ENCODE measurements around the gene ANKH.

ANKH gene

GRCh38 chr5:14665949-14666348, 205.6 kb downstream of the ANKH start:
- TF ChIP-seq CTCF (IDR thresholded peaks at IDR 0.05; ENCODE audit: low read length, missing control alignments) = peak; percentile 14
- H3K4me3 ChIP-seq (replicated peaks; ENCODE audit: low read depth, low read length) = peak overlapping the region; percentile 76
- peak; percentile 20 for DNase-seq (ENCODE audit: low read depth)

DNA sequence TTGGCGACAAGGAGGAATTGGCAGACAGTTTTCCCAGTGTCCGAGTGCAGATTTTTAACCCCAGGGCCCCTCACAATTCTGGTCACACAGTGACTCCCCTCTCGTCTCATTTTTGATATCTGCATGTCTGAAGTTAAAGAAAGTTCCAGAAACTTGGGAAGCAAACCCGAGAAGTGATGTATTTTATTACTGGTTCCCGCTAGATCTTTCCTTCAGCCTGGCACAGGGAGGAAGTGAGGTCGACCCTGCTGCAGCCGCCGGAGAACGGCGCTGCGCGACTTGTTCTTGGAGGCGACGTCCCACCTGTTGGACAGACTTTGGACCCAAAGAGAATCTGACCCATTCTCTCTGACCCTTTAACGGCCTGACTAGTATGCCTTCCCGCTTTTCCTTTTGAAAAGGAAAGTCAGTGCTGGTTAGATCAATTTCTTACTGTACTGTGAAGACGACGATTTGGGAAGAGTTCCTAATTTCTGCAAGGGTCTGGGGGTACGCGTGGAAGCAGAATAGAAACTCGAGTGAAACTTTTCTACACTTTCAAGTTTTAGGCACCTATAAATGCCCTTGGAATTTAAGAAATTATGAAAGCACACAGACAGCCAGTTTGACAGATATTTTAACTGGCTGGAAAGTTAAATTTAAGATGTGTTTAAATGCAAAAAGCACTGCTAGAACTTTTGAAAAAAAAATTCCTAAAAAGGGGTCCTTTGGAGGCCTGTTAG, 206.3 kb downstream of the ANKH start:
- DNase-seq (ENCODE audit: low read depth) = peak; percentile 21
- peak overlapping the region; percentile 76 for H3K4me3 ChIP-seq (replicated peaks; ENCODE audit: low read depth, low read length)
- no peak for TF ChIP-seq CTCF (IDR thresholded peaks at IDR 0.05; ENCODE audit: low read length, missing control alignments)

DNA sequence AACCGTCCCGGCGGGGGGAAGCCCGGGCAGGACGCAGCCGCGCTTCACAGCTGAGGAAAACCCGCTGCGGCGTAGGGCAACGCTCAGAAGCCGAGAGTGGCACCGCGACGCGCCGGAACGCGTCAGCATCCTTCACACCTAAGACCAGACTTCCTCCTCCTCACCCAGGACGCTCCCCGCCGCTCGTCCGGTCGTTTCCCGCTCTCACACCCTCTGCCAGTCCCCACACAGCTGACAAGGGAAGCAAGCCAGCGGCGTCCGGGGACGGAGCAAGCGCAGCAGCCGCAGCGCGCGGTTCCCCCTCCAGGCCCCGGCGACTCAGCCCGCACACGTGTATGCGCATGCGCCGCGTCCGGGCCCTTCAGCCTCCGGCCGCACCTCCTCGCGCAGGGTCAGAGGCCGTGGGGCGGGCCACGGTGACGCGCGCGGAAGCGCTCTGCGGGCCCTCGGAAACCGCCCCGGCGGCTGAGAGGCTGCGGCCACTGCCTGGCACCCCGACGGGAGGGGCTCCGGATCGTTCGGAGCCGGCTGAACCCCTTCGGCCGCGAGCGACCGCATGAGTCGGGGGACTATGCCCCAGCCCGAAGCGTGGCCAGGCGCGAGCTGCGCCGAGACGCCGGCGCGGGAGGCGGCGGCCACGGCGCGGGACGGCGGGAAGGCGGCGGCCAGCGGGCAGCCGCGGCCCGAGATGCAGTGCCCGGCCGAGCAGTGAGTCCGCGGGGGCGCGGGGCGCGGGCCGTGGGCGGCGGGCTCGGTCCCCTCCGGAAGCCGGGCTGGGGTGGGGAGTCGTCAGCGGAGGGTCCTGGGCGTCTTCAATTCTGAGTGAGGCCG, 207.1 kb downstream of the ANKH start, which contains the start of gene OTULIN:
Gene OTULIN, plus strand, starts transcription at position 449 of the 831 bp plus-strand sequence. Its CDS starts 108 bp downstream, at position 557.
- DNase-seq (ENCODE audit: low read depth) = peak; percentile 90
- no peak for TF ChIP-seq CTCF (IDR thresholded peaks at IDR 0.05; ENCODE audit: low read length, missing control alignments)
- H3K4me3 ChIP-seq (replicated peaks; ENCODE audit: low read depth, low read length) = peak within 1 kb of the TSS; percentile 76

DNA sequence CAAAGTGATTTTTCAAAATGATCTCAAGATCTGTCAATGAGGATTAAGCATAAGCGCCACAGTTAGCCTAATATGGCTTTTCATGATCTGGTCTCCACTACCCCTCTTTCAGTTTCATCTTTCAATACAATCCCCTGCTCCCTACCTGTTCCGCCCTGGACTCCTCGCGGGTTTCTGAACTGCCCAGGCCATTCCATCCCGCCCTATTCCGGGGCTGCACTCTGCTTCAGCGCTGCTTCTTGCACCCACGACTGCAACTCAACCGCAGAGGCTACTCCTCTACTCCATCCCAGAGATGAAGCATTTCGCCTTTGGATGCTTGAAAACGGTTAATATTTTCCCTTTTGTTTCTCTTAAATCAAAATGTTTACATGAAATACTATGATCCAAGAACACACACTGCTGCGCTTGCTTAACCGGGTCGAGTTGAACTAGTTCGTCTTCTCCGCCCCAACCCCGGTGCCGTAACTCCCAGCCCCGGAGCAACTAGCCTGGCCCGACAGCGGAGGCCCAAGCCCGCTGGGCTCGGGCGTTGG, 207.8 kb downstream of the ANKH start:
- peak; percentile 34 for DNase-seq (ENCODE audit: low read depth)
- peak overlapping the region; percentile 76 for H3K4me3 ChIP-seq (replicated peaks; ENCODE audit: low read depth, low read length)
- TF ChIP-seq CTCF (IDR thresholded peaks at IDR 0.05; ENCODE audit: low read length, missing control alignments) = no peak

DNA sequence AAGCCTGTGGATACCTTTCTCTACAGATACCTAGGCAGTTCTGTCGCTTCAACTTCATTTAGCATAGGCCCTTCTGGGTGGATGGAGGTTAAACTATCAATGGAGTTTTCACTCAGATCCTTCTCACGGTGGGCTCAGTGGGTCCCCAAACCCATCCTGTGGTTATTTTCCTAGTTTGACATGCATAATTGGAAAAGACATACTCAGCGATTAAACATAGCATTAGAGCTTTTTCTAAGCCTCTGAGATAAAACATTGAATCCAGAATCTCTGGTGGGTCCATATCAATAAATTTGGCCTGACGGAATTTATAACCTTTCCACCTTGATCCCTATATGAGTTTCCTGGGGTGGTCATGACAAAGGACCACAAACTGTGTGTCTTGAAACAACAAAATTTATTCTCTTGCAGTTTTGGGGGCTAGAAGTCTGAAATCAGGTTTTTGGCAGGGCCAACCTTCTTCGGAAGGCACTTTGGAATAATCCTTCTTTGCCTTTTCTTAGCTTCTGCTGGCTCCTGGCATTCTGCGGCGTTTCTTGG, 208.8 kb downstream of the ANKH start:
- DNase-seq (ENCODE audit: low read depth) = no peak
- no peak for TF ChIP-seq CTCF (IDR thresholded peaks at IDR 0.05; ENCODE audit: low read length, missing control alignments)
- no peak overlapping the region for H3K4me3 ChIP-seq (replicated peaks; ENCODE audit: low read depth, low read length)

DNA sequence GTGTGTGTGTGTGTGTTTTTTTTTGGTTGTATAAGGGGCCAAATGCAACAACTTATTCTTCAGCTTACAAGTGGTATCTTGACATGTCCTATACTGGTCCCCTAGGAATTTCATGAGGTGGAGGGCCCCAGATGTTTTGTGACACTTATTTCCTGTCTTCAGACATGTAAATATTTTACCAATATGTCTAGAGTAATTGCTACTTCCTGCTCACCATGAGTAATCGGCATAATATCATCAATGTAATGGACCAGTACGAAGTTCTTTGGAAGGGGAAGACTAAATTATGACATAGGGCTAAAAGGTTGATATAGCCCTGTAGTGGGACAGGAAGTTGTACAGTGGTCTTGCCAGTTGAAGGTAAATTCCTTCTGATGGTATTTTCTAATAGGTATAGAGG, 210.7 kb downstream of the ANKH start:
- DNase-seq (ENCODE audit: low read depth) = no peak
- H3K4me3 ChIP-seq (replicated peaks; ENCODE audit: low read depth, low read length) = no peak overlapping the region
- no peak for TF ChIP-seq CTCF (IDR thresholded peaks at IDR 0.05; ENCODE audit: low read length, missing control alignments)
